Osteocyte (in vitro differentiated cells): ENCODE measurements around the gene NBEAL2. TPM values are rescaled to one million over a fixed set of nuclear protein-coding genes. Genes with fewer than 3 reads are reported as not detected.

Source experiments
- DNase-seq: peaks from one replicate; pipeline ENCODE4 v3.0.0; 2021; ENCODE audit warnings: mixed read lengths; ENCODE audit not compliant: unreplicated experiment; ENCODE audit errors: extremely low spot score
- H3K27ac Mint-ChIP-seq: one replicate; pipeline ENCODE4 v1.8.0; 2021; ENCODE audit warnings: mild to moderate bottlenecking, mixed read lengths; ENCODE audit not compliant: unreplicated experiment
- H3K27me3 Mint-ChIP-seq: one replicate; pipeline ENCODE4 v1.8.0; 2021; ENCODE audit warnings: mixed read lengths; ENCODE audit not compliant: unreplicated experiment
- H3K36me3 Mint-ChIP-seq: one replicate; pipeline ENCODE4 v1.8.0; 2021; ENCODE audit warnings: mixed read lengths; ENCODE audit not compliant: unreplicated experiment
- H3K4me1 Mint-ChIP-seq: one replicate; pipeline ENCODE4 v1.8.0; 2021; ENCODE audit warnings: mixed read lengths; ENCODE audit not compliant: unreplicated experiment
- H3K4me3 Mint-ChIP-seq: one replicate; pipeline ENCODE4 v1.8.0; 2021; ENCODE audit warnings: mild to moderate bottlenecking, moderate library complexity, mixed read lengths; ENCODE audit not compliant: unreplicated experiment
- H3K9me3 Mint-ChIP-seq: one replicate; pipeline ENCODE4 v1.8.0; 2021; ENCODE audit warnings: mixed read lengths; ENCODE audit not compliant: unreplicated experiment
- total RNA-seq: library from RNA; stranded (reverse); gene quantifications from 2 replicates; pipeline ENCODE4 v1.2.1, GENCODE V29; 2021
- TF ChIP-seq, protein P1 (sequence below): fragments of 200-600 bp; sonication (generic); IDR thresholded peaks from 2 replicates; pipeline ENCODE4 v1.5.0; 2021; ENCODE audit warnings: antibody characterized with exemption, mild to moderate bottlenecking, moderate library complexity

NBEAL2 gene
- total RNA-seq, 1 donor from 2014 or later: 21.8 TPM

DNA sequence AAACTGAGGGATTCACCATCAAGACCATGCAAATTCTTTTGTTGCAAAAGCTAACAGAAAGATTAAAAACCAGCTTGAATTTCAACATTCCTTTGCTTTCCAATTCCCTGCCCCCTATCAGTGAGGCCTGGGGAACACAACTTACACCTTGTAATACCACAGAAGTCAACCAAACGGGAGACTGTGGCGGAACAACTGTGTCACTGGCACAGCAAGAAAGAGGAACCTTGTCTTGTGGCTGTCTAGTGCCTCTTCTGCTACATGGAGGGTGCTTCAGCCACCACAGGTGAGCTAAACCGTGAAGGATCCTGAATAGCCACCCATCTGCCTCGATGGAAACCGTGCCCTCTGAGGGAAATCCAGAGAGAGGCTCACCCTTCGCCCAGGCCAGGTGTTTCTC lies 14.3 kb upstream of the NBEAL2 start:
- peaks cover 42% of the 10 kb centered on the region for H3K4me1 Mint-ChIP-seq
- H3K27ac Mint-ChIP-seq: no peak overlapping the region
- TF ChIP-seq, protein P1, sequence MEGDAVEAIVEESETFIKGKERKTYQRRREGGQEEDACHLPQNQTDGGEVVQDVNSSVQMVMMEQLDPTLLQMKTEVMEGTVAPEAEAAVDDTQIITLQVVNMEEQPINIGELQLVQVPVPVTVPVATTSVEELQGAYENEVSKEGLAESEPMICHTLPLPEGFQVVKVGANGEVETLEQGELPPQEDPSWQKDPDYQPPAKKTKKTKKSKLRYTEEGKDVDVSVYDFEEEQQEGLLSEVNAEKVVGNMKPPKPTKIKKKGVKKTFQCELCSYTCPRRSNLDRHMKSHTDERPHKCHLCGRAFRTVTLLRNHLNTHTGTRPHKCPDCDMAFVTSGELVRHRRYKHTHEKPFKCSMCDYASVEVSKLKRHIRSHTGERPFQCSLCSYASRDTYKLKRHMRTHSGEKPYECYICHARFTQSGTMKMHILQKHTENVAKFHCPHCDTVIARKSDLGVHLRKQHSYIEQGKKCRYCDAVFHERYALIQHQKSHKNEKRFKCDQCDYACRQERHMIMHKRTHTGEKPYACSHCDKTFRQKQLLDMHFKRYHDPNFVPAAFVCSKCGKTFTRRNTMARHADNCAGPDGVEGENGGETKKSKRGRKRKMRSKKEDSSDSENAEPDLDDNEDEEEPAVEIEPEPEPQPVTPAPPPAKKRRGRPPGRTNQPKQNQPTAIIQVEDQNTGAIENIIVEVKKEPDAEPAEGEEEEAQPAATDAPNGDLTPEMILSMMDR: no peak
- H3K27me3 Mint-ChIP-seq: no peaks in the 10 kb centered on the region
- H3K9me3 Mint-ChIP-seq: no peaks in the 10 kb centered on the region
- DNase-seq: no peak
- H3K4me3 Mint-ChIP-seq: no peak overlapping the region
- peaks cover 2% of the 10 kb centered on the region for H3K36me3 Mint-ChIP-seq

DNA sequence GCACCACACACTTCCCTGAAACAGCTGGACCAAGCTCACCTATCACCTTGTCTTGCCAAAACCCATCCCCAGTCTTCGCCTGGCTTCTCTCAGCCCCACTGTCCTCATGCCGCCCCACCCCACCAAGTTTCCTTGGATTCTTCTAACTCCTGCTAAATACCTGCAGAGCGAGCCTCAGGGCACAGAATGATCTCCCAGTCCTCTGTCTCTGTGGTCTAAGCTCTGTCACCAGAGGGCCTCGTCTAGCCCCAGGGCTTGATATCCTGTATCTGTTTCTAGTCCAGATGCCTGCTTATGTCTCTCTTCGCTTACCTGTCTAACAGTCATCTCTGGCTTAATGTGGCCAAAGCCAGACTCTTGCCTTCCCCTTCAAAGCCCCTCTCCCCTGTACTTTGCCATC lies 12.7 kb upstream of the NBEAL2 start:
- no peaks in the 10 kb centered on the region for H3K9me3 Mint-ChIP-seq
- H3K36me3 Mint-ChIP-seq: peaks cover 2% of the 10 kb centered on the region
- TF ChIP-seq, protein P1: no peak
- peak overlapping the region; percentile 62 for H3K27ac Mint-ChIP-seq
- no peaks in the 10 kb centered on the region for H3K27me3 Mint-ChIP-seq
- no peak overlapping the region for H3K4me3 Mint-ChIP-seq
- no peak for DNase-seq
- H3K4me1 Mint-ChIP-seq: peaks cover 41% of the 10 kb centered on the region

DNA sequence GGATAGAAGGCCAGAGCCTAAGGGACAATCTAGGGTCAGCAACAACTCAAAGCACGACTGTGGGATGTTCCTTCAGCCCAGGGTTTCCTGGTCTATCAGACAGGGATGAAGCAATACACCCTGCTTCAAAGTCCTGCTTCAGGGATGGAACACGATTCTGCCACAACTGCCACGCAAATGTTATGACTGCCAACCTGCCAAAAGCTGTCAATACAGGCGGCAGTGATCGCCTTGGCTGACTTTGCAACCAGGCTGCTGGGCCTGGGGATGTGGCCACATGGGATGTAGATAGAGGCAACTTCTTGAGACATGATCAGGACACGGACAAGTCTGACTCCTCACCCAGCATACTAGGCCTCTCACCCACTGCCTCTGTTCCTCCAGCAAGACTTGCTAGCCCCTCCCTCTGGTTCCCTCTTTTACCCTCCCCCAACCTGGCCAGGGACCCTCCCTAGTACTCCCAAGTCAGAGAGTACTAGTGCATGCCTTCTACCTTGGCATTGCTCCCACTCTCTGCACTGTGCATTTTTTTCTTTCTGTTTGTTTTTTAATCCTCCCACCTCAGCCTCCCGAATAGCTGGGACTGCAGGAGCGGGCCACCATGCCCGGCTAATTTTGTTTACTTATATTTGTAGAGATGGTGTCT lies 10.6 kb upstream of the NBEAL2 start:
- DNase-seq: no peak
- TF ChIP-seq, protein P1: no peak
- peak overlapping the region; percentile 27 for H3K27ac Mint-ChIP-seq
- H3K4me3 Mint-ChIP-seq: no peak overlapping the region
- H3K27me3 Mint-ChIP-seq: no peaks in the 10 kb centered on the region
- H3K36me3 Mint-ChIP-seq: no peaks in the 10 kb centered on the region
- H3K9me3 Mint-ChIP-seq: no peaks in the 10 kb centered on the region
- H3K4me1 Mint-ChIP-seq: peaks cover 47% of the 10 kb centered on the region

DNA sequence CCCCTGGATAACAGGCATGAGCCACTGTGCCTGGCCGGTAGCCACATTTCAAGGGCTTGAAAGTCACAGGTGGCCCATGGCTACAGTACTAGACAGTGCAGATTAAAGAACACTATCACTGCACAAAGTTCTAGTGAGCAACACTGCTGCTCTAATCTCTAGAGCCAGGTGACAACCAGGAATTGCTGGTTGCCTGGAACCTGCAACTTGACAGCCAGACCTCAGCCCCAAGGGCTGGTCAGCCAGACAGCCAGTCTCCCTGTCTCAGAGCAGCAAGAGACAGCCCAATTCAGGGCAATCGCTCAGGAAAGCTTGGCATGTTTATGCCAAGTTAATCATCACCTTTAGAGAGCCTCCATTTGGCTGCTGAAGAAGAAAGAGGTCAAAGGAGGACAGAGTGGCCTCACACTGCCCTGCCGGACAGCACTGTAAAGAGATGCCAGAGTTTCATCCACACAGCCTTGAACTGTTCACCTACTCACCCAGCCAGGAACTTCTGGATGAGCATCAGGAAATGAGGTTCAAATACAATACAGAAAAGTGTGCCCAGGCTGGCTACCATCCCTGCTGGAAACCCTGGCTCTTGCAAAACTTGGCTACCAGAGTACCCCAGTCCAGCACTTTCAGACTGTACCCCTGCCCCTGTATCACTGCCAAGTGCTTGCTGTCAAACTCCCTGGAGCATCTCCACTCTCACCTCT lies 8.9 kb upstream of the NBEAL2 start:
- H3K9me3 Mint-ChIP-seq: no peaks in the 10 kb centered on the region

DNA sequence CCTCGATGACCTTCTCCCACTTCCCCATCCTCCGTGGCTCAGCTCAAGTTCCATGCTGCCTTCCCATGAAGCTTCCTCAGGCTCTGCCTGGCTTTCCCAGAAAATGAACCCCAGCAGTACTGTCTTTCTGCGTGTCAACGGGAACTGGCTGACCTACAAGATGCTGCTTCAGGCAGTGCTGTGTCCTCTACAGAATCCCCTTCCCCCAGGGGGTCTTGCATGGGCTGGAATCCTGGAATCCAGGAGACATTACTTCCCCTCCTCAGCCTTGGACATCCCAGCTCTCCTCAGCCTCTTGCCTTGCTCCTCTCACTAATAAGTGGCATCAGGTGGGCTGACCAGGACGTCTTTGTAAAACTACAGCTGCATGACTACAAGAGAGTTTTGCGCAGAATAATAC lies 8.3 kb upstream of the NBEAL2 start:
- H3K27ac Mint-ChIP-seq: peak overlapping the region; percentile 29
- peaks cover 52% of the 10 kb centered on the region for H3K4me1 Mint-ChIP-seq
- H3K36me3 Mint-ChIP-seq: peaks cover 5% of the 10 kb centered on the region
- no peaks in the 10 kb centered on the region for H3K9me3 Mint-ChIP-seq
- H3K4me3 Mint-ChIP-seq: no peak overlapping the region
- DNase-seq: no peak
- no peaks in the 10 kb centered on the region for H3K27me3 Mint-ChIP-seq
- TF ChIP-seq, protein P1: no peak

More for the DNA sequence above, 8.9 kb upstream of the NBEAL2 start:
- Mint-ChIP-seq H3K36me3 (peaks cover 5% of the 10 kb centered on the region), H3K27ac (peak overlapping the region; percentile 29), H3K4me1 (peaks cover 55% of the 10 kb centered on the region), H3K27me3 (no peaks in the 10 kb centered on the region), H3K4me3 (no peak overlapping the region)
- no peak for DNase-seq
- TF ChIP-seq, protein P1: no peak
